Activated naive CD8-positive, alpha-beta T cell treated with anti-CD3 and anti-CD28 coated beads for 36 hours (primary cell): ENCODE data around the gene MAP1B. TPM values are rescaled to one million over a fixed set of nuclear protein-coding genes. Genes with fewer than 3 reads are reported as not detected.

Source experiments
- DNase-seq: peaks from one replicate; pipeline ENCODE4 v3.0.0; 2021
- H3K27ac Mint-ChIP-seq: one replicate; pipeline ENCODE4 v1.8.0; 2022; ENCODE audit warnings: mild to moderate bottlenecking, moderate library complexity, mixed read lengths
- H3K27me3 Mint-ChIP-seq: one replicate; pipeline ENCODE4 v1.8.0; 2022; ENCODE audit warnings: mild to moderate bottlenecking, mixed read lengths
- H3K36me3 Mint-ChIP-seq: one replicate; pipeline ENCODE4 v1.8.0; 2021; ENCODE audit warnings: mild to moderate bottlenecking, mixed read lengths
- H3K4me1 Mint-ChIP-seq: one replicate; pipeline ENCODE4 v1.8.0; 2021; ENCODE audit warnings: mixed read lengths
- H3K4me3 Mint-ChIP-seq: one replicate; pipeline ENCODE4 v1.8.0; 2022; ENCODE audit warnings: mild to moderate bottlenecking, moderate library complexity, mixed read lengths
- H3K9me3 Mint-ChIP-seq: one replicate; pipeline ENCODE4 v1.8.0; 2022; ENCODE audit warnings: mixed read lengths
- total RNA-seq, 2 experiments: library from RNA; stranded (reverse); gene quantifications; one replicate each; pipeline ENCODE4 v1.2.3, GENCODE V29; 2021

MAP1B gene
- total RNA-seq, 2 experiments from 2014 or later, result 0.10 to 0.27 TPM

DNA sequence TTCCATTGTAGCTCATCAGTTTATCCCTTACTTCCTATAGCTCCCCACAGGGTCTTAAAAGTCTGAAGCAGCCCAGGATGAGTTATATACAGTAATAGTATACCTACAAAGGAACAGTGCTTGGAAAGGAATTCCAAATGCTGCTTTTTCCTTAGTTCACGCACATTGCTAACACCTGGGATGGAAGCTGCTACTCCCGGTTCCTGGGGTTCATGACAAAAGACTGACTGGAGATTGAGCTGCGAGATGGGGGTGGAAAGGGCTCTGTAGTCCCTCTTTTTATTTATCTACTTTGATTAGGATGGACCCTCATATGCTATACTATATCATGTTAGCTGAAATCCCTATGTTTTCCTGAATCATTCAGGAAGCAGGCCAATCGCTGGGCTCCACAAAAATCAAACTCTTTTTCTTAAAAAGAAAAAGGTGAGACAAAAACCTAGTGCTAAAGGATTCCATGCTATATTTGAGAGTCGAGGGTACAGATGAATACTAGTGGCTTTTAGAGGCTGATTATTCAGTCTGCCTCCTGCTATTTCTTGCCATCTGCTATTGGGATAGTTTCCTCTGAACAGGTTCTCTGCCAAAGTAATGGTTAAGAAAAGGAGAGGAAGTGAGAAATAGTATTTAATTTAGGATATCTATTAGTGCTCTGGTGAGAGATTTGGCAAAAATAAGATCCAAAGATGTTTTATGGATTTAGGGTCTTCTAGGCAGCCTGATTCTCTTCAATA, 131.6 kb downstream of the MAP1B start:
- Mint-ChIP-seq H3K27ac (no peak overlapping the region), H3K9me3 (no peaks in the 10 kb centered on the region), H3K36me3 (peaks cover 51% of the 10 kb centered on the region), H3K4me1 (peaks cover 28% of the 10 kb centered on the region), H3K27me3 (no peaks in the 10 kb centered on the region), H3K4me3 (no peak overlapping the region)
- no peak for DNase-seq

- Mint-ChIP-seq H3K27me3 (no peaks in the 10 kb centered on the region), H3K36me3 (peaks cover 35% of the 10 kb centered on the region), H3K9me3 (no peaks in the 10 kb centered on the region), H3K4me1 (peaks cover 22% of the 10 kb centered on the region), H3K27ac (no peak overlapping the region), H3K4me3 (no peak overlapping the region)
- no peak for DNase-seq
These were observed 134.2 kb downstream of the MAP1B start for GRCh38 chr5:72241346-72242003.

GRCh38 chr5:72242796-72243475, 135.7 kb downstream of the MAP1B start:
- no peak for DNase-seq
- Mint-ChIP-seq H3K27ac (no peak overlapping the region), H3K9me3 (no peaks in the 10 kb centered on the region), H3K27me3 (no peaks in the 10 kb centered on the region), H3K4me1 (peaks cover 24% of the 10 kb centered on the region), H3K4me3 (no peak overlapping the region), H3K36me3 (peaks cover 30% of the 10 kb centered on the region)

GRCh38 chr5:72243706-72244105, 136.4 kb downstream of the MAP1B start:
- no peak for DNase-seq
- Mint-ChIP-seq H3K36me3 (peaks cover 23% of the 10 kb centered on the region), H3K27me3 (no peaks in the 10 kb centered on the region), H3K4me3 (no peak overlapping the region), H3K9me3 (no peaks in the 10 kb centered on the region), H3K27ac (no peak overlapping the region), H3K4me1 (peaks cover 24% of the 10 kb centered on the region)

- Mint-ChIP-seq H3K36me3 (peaks cover 19% of the 10 kb centered on the region), H3K27me3 (no peaks in the 10 kb centered on the region), H3K4me3 (no peak overlapping the region), H3K4me1 (peaks cover 29% of the 10 kb centered on the region), H3K9me3 (no peaks in the 10 kb centered on the region), H3K27ac (no peak overlapping the region)
- DNase-seq, result no peak
These were observed 137.6 kb downstream of the MAP1B start for GRCh38 chr5:72244862-72245371.

- no peaks in the 10 kb centered on the region for H3K27me3 Mint-ChIP-seq
- no peak overlapping the region for H3K27ac Mint-ChIP-seq
- DNase-seq, result no peak
- no peak overlapping the region for H3K4me3 Mint-ChIP-seq
- no peaks in the 10 kb centered on the region for H3K9me3 Mint-ChIP-seq
- peaks cover 31% of the 10 kb centered on the region for H3K4me1 Mint-ChIP-seq
- H3K36me3 Mint-ChIP-seq, result peaks cover 23% of the 10 kb centered on the region
These were observed 138.3 kb downstream of the MAP1B start for GRCh38 chr5:72245546-72245945.

DNA sequence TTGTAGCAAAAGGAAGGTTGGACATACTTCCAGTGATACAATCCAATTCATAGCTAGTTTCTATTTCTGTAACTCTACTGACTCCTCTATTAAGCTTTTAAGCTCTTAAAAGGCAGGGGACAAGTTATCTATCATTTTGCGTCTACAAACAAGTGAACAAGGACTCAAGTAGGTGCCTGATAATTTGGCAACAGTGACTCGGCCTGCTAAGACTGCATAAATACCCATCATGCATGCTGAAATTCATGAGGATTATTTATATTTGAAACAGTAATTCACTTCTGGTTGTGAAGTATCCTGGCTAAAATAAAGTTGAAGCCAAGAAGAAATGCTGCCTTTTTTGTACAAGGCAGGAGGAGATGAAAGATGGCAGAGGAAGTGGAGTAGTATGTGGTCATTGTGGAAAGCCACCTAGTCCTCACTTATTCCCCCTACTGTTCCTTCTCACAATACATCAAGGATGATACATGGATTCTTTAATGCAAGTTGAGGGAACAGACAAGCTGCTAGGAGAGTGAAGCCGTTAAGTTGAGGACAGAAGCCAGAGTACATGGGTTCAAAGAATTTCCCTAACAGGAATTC, 138.8 kb downstream of the MAP1B start:
- no peak overlapping the region for H3K27ac Mint-ChIP-seq
- H3K9me3 Mint-ChIP-seq, result no peaks in the 10 kb centered on the region
- H3K4me1 Mint-ChIP-seq, result peaks cover 31% of the 10 kb centered on the region
- no peak for DNase-seq
- peaks cover 22% of the 10 kb centered on the region for H3K36me3 Mint-ChIP-seq
- H3K27me3 Mint-ChIP-seq, result no peaks in the 10 kb centered on the region
- no peak overlapping the region for H3K4me3 Mint-ChIP-seq

- Mint-ChIP-seq H3K9me3 (no peaks in the 10 kb centered on the region), H3K4me1 (peaks cover 31% of the 10 kb centered on the region), H3K4me3 (no peak overlapping the region), H3K27me3 (no peaks in the 10 kb centered on the region), H3K36me3 (peaks cover 12% of the 10 kb centered on the region), H3K27ac (no peak overlapping the region)
- no peak for DNase-seq
These were observed 139.7 kb downstream of the MAP1B start for GRCh38 chr5:72246954-72247442.

- no peak overlapping the region for H3K4me3 Mint-ChIP-seq
- H3K4me1 Mint-ChIP-seq, result peaks cover 31% of the 10 kb centered on the region
- peaks cover 15% of the 10 kb centered on the region for H3K36me3 Mint-ChIP-seq
- no peak for DNase-seq
- H3K27ac Mint-ChIP-seq, result no peak overlapping the region
- H3K27me3 Mint-ChIP-seq, result no peaks in the 10 kb centered on the region
- no peaks in the 10 kb centered on the region for H3K9me3 Mint-ChIP-seq
These were observed 141.2 kb downstream of the MAP1B start for GRCh38 chr5:72248410-72248981.

GRCh38 chr5:72251386-72251785, 144.1 kb downstream of the MAP1B start:
- Mint-ChIP-seq H3K9me3 (no peaks in the 10 kb centered on the region), H3K36me3 (peaks cover 13% of the 10 kb centered on the region), H3K27me3 (no peaks in the 10 kb centered on the region), H3K4me1 (peaks cover 16% of the 10 kb centered on the region), H3K4me3 (no peak overlapping the region), H3K27ac (no peak overlapping the region)
- no peak for DNase-seq

- H3K36me3 Mint-ChIP-seq, result peaks cover 15% of the 10 kb centered on the region
- no peak for DNase-seq
- no peak overlapping the region for H3K27ac Mint-ChIP-seq
- no peaks in the 10 kb centered on the region for H3K27me3 Mint-ChIP-seq
- no peaks in the 10 kb centered on the region for H3K9me3 Mint-ChIP-seq
- no peak overlapping the region for H3K4me3 Mint-ChIP-seq
- H3K4me1 Mint-ChIP-seq, result peaks cover 16% of the 10 kb centered on the region
These were observed 144.7 kb downstream of the MAP1B start for GRCh38 chr5:72252008-72252407.

DNA sequence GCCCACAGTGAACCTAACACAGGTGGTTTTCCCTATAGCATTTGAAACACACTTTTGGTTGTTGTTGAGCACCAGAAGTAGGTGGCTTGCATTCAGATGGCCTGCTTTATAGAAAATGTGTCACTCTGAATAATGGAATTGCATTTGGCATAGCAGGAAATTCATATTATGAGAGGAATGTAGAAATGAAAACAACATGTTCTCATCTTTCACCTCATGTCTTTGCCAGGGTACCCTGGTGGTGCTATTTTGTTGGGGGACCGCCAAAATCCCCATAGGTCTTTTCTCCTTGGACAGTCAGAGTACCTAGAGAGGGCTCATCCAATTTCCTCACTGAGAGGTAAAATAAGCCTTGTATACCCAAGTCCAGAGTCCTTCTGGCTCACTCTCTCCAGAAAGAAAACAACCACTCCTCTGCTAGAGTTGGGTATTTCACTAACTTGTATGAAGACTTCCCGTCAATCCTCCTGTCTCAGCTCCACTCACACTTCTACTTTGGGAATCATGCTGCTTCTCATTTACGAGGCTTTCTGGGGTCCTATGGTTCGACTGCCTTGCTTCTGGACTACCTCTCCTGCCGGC, 145.4 kb downstream of the MAP1B start:
- Mint-ChIP-seq H3K27ac (no peak overlapping the region), H3K4me3 (no peak overlapping the region), H3K27me3 (no peaks in the 10 kb centered on the region), H3K36me3 (peaks cover 18% of the 10 kb centered on the region), H3K4me1 (peaks cover 14% of the 10 kb centered on the region), H3K9me3 (no peaks in the 10 kb centered on the region)
- DNase-seq, result no peak

GRCh38 chr5:72255237-72255636, 148.0 kb downstream of the MAP1B start:
- H3K36me3 Mint-ChIP-seq, result peaks cover 22% of the 10 kb centered on the region
- no peaks in the 10 kb centered on the region for H3K27me3 Mint-ChIP-seq
- DNase-seq, result no peak
- no peak overlapping the region for H3K4me3 Mint-ChIP-seq
- no peak overlapping the region for H3K27ac Mint-ChIP-seq
- H3K4me1 Mint-ChIP-seq, result peaks cover 6% of the 10 kb centered on the region
- no peaks in the 10 kb centered on the region for H3K9me3 Mint-ChIP-seq

DNA sequence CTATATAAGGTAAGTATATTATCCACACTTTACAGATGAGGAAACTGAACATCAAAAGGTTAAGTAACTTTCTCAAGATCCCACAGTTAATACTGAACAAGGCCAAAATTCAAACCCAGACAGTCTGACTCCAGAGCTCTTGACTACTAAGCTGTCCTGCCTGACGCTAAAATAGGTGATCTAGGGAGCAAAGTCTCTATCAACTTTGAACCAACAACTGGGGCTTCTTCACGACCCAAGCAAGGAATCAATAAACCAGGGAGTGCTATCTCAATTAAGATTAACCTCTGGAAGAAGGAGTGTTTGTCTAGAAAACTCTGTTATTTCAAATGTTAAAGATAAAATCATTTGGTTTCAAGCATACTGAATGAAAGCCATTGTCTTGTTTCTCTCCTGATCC, 148.4 kb downstream of the MAP1B start:
- H3K27ac Mint-ChIP-seq, result no peak overlapping the region

More for the DNA sequence above, 148.4 kb downstream of the MAP1B start:
- Mint-ChIP-seq H3K4me3 (no peak overlapping the region), H3K4me1 (peaks cover 5% of the 10 kb centered on the region), H3K36me3 (peaks cover 21% of the 10 kb centered on the region), H3K27me3 (no peaks in the 10 kb centered on the region), H3K9me3 (no peaks in the 10 kb centered on the region)
- DNase-seq, result no peak
